ENCODE measurements around the gene MIAT. TPM values are rescaled to one million over a fixed set of nuclear protein-coding genes. Genes with fewer than 3 reads are reported as not detected.

Gene MIAT
- total and polyA plus RNA-seq, 2 of the 4 experiments (the other 2 are of a cell fraction) = 0.54 to 0.65 TPM

- TF ChIP-seq MAZ (IDR thresholded peaks at IDR 0.05; ENCODE audit: borderline replicate concordance, low read depth, low read length) = no peak
These were observed 54.0 kb downstream of the MIAT start (continued) for GRCh38 chr22:26711205-26711963.

GRCh38 chr22:26712158-26712557, 54.8 kb downstream of the MIAT start:
- ChIA-PET CTCF (no interaction called here), POLR2A (ENCODE audit: unreplicated experiment) (no interaction called here)
- Histone ChIP-seq H3K4me1 (ENCODE audit: control insufficient read depth, insufficient read depth, low read length) (peaks cover 34% of the 10 kb centered on the region), H3K9me1 (ENCODE audit: insufficient read depth, low read length) (peaks cover 28% of the 10 kb centered on the region), H3K79me1 (ENCODE audit: low read depth in 1 of 2, low read length in 2 of 2) (peaks cover 0 to 19% of the 10 kb centered on the region in 2 experiments; a peak in 3 of 4 replicates), H3K4me2 (ENCODE audit: low read depth, low read length) (no peak overlapping the region), H2AFZ (replicated peaks; ENCODE audit: low read length, poor library complexity) (no peak overlapping the region), H2BK20ac (ENCODE audit: low read depth, low read length) (peak overlapping the region; percentile 88; the same call in 1 of the 2 replicates), H3K56ac (ENCODE audit: extremely low read depth, insufficient read depth, low read length) (no peak overlapping the region), H4K8ac (ENCODE audit: low read depth in 2 of 2, low read length in 2 of 2) (no peak overlapping the region), H2BK15ac (ENCODE audit: low read depth, low read length) (peak overlapping the region; percentile 61; the same call in 1 of the 3 replicates), H3K18ac (ENCODE audit: low read depth, low read length) (no peak overlapping the region; the same call in 1 of the 2 replicates), H4K5ac (ENCODE audit: low read depth, low read length) (no peak overlapping the region), H3K36me3 (ENCODE audit: control insufficient read depth, insufficient read depth, low read length) (no peaks in the 10 kb centered on the region), H3K9ac (ENCODE audit: low read depth, low read length) (no peak overlapping the region), H3K4ac (ENCODE audit: low read depth, low read length) (peak overlapping the region; percentile 27; the same call in 1 of the 2 replicates), H3K27ac (ENCODE audit: insufficient read depth, low read length) (no peak overlapping the region), H4K91ac (ENCODE audit: insufficient read depth, low read depth, low read length) (no peak overlapping the region), H2BK120ac (ENCODE audit: low read depth, low read length) (peak overlapping the region; percentile 49; the same call in 1 of the 2 replicates), H3K9me3 (ENCODE audit: control insufficient read depth, insufficient read depth, low read length) (peaks cover under 1% of the 10 kb centered on the region; the same call in 1 of the 2 replicates), H2AK5ac (ENCODE audit: low read depth, low read length) (peak overlapping the region; percentile 56; the same call in 1 of the 2 replicates), H3K4me3 (ENCODE audit: insufficient read depth, low read depth, low read length) (no peak overlapping the region), H3K14ac (replicated peaks; ENCODE audit: low read depth, low read length) (no peak overlapping the region), H2AK9ac (replicated peaks; ENCODE audit: low read depth, low read length, poor library complexity) (no peak overlapping the region), H2BK5ac (ENCODE audit: low read depth, low read length, poor library complexity, severe bottlenecking) (no peak overlapping the region), H3K27me3 (ENCODE audit: control insufficient read depth, insufficient read depth, low read length) (no peaks in the 10 kb centered on the region), H3K23ac (ENCODE audit: low read depth, low read length) (no peak overlapping the region), H4K20me1 (ENCODE audit: insufficient read depth, low read length) (no peaks in the 10 kb centered on the region; the same call in 1 of the 2 replicates)
- TF ChIP-seq CTCF (conservative IDR thresholded peaks at IDR 0.05; ENCODE audit: low read depth, low read length) = no peak
- TF ChIP-seq MAFK (IDR thresholded peaks at IDR 0.05; ENCODE audit: low read depth, low read length) = no peak
- no peak for TF ChIP-seq FOS (IDR thresholded peaks at IDR 0.05; ENCODE audit: low read depth, low read length)
- TF ChIP-seq RAD21 (IDR thresholded peaks at IDR 0.05; ENCODE audit: low read length) = no peak
- no peak for TF ChIP-seq SMC3 (IDR thresholded peaks at IDR 0.05; ENCODE audit: low read depth, low read length)
- TF ChIP-seq CEBPB (IDR thresholded peaks at IDR 0.05; ENCODE audit: low read depth, low read length) = no peak
- TF ChIP-seq RCOR1 (IDR thresholded peaks at IDR 0.05; ENCODE audit: insufficient replicate concordance, low read length) = no peak
- no peak for TF ChIP-seq POLR2A (IDR thresholded peaks at IDR 0.05; ENCODE audit: low read depth, low read length)
- TF ChIP-seq BHLHE40 (IDR thresholded peaks at IDR 0.05; ENCODE audit: low read depth, low read length) = no peak
- no peak for TF ChIP-seq MXI1 (IDR thresholded peaks at IDR 0.05; ENCODE audit: borderline replicate concordance, low read depth, low read length)
- DNase-seq (no peak), ATAC-seq (ENCODE audit: low read depth) (no peak)
- 89% methylated on average over 5 of the region's 8 CpGs; no CpG with 5 or more reads in 1 of the 2 experiments for WGBS, 2 experiments (ENCODE audit: extremely low coverage in 2 of 2, insufficient read length in 1 of 2)
- intact Hi-C loops (cut with micrococcal nuclease) (no loop called here), dilution Hi-C loops (cut with HindIII; ENCODE audit: low sequenced_read_pairs, unreplicated experiment) (no loop called here), in situ Hi-C loops (cut with MboI; ENCODE audit: low sequenced_read_pairs) (no loop called here)
- BruUV-seq (replicated peaks) = no TSS peak

All from IMR-90 (cell line).